GM10847 (cell line): ENCODE data around the gene SLC26A5.

Source experiments
- POLR2A ChIP-seq: IDR thresholded peaks from 2 replicates; pipeline ENCODE4 v1.6.1; 2011; ENCODE audit not compliant: insufficient read length; ENCODE audit errors: extremely low read depth

The SLC26A5 gene

GRCh38 chr7:103336761-103337160, 109.2 kb downstream of the SLC26A5 start:
- no peak for TF ChIP-seq POLR2A

GRCh38 chr7:103325744-103326143, 120.3 kb downstream of the SLC26A5 start:
- TF ChIP-seq POLR2A, result no peak
